Mucosa of rectum (tissue), 2 donors: ENCODE measurements around the gene ANKH.

ENCODE experiments used
- H3K27ac ChIP-seq, 2 donors: one replicate each; pipeline ENCODE4 v1.7.0; 2013; ENCODE audit warnings: inconsistent platforms in 2 of 2, low read depth in 2 of 2, low read length in 2 of 2
- H3K27me3 ChIP-seq, 2 donors: one replicate each; pipeline ENCODE4 v1.7.0; 2013; ENCODE audit warnings: low read length in 2 of 2; ENCODE audit not compliant: control insufficient read depth in 2 of 2, insufficient read depth in 2 of 2
- H3K36me3 ChIP-seq, 2 donors: one replicate each; pipeline ENCODE4 v1.7.0; 2013; ENCODE audit warnings: low read length in 2 of 2; ENCODE audit not compliant: control insufficient read depth in 2 of 2, insufficient read depth in 2 of 2
- H3K4me1 ChIP-seq, 2 donors: one replicate each; pipeline ENCODE4 v1.7.0; 2013; ENCODE audit warnings: low read length in 2 of 2, mild to moderate bottlenecking in 1 of 2; ENCODE audit not compliant: control insufficient read depth in 2 of 2, insufficient read depth in 2 of 2
- H3K4me3 ChIP-seq, 2 donors: one replicate each; pipeline ENCODE4 v1.7.0; 2013; ENCODE audit warnings: low read length in 2 of 2
- H3K9ac ChIP-seq, 2 donors: one replicate each; pipeline ENCODE4 v1.7.0; 2013; ENCODE audit warnings: low read length in 2 of 2, low read depth in 1 of 2, mild to moderate bottlenecking in 1 of 2
- H3K9me3 ChIP-seq, 2 donors: one replicate each; pipeline ENCODE4 v1.7.0; 2013; ENCODE audit warnings: low read length in 2 of 2; ENCODE audit not compliant: control insufficient read depth in 2 of 2
- donor health status: healthy.
- donor health status: Normal muscosa, but diverticular disease.

The ANKH gene

DNA sequence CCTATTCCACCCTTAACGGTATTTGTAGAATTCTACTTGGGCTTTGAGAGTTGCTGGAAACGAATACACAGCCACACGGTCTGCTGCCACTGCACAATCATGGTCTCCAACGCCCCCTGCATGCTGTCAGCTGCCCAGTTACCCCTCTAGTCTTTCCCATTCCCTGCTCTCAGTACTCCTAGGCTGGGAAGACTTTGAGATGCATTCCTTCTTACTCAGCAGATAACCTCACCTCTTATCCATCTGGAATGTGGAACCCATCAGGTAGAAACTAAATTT is 92.8 kb downstream of the ANKH start:
- peaks cover 3 to 12% of the 10 kb centered on the region in 2 donors for H3K4me1 ChIP-seq
- H3K27me3 ChIP-seq = no peaks in the 10 kb centered on the region
- H3K9me3 ChIP-seq = no peaks in the 10 kb centered on the region
- no peak overlapping the region for H3K4me3 ChIP-seq
- H3K27ac ChIP-seq = no peak overlapping the region
- H3K36me3 ChIP-seq = peaks cover 5 to 8% of the 10 kb centered on the region in 2 donors
- H3K9ac ChIP-seq = no peak overlapping the region

DNA sequence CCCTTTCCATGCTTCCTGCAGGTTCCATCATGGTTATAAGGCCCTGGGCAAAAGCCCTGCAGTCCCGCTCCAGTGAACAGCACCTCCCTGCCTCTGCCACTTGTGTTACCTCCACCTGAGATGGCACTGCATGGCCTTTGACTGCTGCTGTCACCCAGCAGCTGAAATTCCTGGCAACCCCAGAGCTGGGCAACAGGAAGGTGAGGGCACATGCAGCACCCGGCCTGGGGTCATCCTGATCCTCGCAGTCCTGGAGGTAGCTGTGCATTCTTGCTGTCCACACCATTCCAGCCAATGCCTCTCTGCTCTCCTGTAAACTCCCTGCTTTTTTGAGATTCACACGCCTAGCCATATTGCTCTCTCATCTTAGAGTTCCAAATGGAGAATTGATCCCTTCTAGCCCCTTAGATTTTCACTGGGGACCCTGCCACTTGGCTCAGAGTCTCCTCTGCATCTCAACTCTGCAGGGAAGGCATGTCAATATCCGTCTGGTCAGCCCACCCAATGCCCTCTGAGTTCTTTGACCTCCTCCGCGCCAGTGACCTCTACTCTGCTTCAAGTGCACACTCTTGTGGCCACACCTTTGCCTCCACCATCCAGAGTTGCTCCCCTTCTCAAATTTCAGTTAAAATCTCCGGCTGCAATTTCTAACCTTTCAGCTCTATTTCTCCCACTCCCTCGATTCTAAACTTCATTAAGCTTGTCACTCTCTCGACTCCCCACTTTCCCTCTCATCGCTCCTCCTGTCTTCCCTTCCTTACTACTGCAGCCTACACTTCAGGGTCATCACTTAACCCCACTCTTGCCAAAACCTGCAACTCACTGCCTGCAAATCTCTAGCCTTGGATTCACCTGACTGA is 93.4 kb downstream of the ANKH start:
- Histone ChIP-seq H3K4me1 (peaks cover 3 to 12% of the 10 kb centered on the region in 2 donors), H3K4me3 (no peak overlapping the region), H3K27ac (no peak overlapping the region), H3K9me3 (no peaks in the 10 kb centered on the region), H3K36me3 (peaks cover 5 to 8% of the 10 kb centered on the region in 2 donors), H3K27me3 (no peaks in the 10 kb centered on the region), H3K9ac (no peak overlapping the region)

DNA sequence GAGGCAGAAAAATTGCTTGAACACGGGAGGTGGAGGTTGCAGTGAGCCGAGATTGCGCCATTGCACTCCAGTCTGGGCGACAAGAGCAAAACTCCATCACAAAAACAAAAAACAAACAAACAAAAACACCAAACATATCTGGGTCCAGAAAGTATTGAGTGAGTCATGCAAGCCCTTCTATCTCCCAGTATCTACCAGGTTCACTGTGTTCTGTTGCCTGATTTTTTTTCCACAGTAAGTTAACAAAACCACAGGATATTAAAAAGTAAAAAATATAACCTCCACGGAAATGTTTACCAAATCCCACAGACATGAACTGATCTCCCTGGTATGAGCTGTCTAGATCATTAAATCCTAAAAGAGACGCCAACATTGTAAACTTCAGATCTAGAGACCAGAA is 94.4 kb downstream of the ANKH start:
- Histone ChIP-seq H3K9me3 (no peaks in the 10 kb centered on the region), H3K9ac (no peak overlapping the region), H3K27me3 (no peaks in the 10 kb centered on the region), H3K27ac (no peak overlapping the region), H3K4me1 (peaks cover 3 to 12% of the 10 kb centered on the region in 2 donors), H3K4me3 (no peak overlapping the region), H3K36me3 (peaks cover 5 to 8% of the 10 kb centered on the region in 2 donors)

DNA sequence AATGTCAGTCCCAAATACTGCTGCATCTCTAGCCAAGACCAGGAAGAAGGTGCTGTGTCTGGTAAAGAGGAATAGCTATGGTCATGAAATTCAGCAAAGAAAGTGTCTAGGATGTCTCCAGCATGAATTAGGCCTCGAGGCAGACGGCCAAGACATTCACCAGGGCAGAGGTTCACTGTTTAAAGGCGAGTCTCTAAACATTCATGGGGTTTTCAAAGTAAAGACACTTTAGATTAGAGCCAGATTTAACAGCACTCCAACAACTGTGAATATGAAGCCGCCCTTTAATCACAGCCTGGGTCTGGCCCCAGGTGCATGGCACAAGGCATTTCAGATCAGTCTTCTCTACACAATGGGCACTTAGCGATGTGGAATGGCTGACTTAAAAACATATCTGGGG is 95.0 kb downstream of the ANKH start:
- Histone ChIP-seq H3K9me3 (no peaks in the 10 kb centered on the region), H3K36me3 (peaks cover 5 to 8% of the 10 kb centered on the region in 2 donors), H3K4me3 (no peak overlapping the region), H3K4me1 (peaks cover 3 to 12% of the 10 kb centered on the region in 2 donors), H3K27me3 (no peaks in the 10 kb centered on the region), H3K9ac (no peak overlapping the region), H3K27ac (no peak overlapping the region)

DNA sequence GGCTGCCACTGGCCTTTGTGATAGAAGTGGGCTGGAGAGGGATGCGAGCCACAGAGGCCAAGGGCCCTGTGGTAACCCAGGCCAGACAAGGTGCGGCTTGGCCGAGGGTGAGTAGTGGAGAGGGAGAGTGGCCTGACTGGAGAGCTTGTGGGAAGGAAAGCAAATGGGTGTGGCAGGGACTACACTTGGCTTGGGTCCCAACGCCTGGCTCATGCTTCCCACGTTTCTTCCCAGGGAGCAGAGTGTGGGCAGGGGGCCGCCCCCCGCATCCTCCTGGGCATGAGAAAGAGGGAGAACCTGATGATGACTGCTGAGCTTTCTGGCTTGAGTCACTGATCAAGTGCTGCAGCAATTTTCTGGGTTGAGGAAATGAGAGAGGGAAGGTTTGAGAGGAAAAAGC is 95.7 kb downstream of the ANKH start:
- H3K4me3 ChIP-seq = no peak overlapping the region
- H3K4me1 ChIP-seq = peaks cover 3 to 12% of the 10 kb centered on the region in 2 donors
- H3K9me3 ChIP-seq = no peaks in the 10 kb centered on the region
- H3K27me3 ChIP-seq = no peaks in the 10 kb centered on the region
- H3K9ac ChIP-seq = no peak overlapping the region
- peaks cover 3 to 5% of the 10 kb centered on the region in 2 donors for H3K36me3 ChIP-seq
- H3K27ac ChIP-seq = no peak overlapping the region

DNA sequence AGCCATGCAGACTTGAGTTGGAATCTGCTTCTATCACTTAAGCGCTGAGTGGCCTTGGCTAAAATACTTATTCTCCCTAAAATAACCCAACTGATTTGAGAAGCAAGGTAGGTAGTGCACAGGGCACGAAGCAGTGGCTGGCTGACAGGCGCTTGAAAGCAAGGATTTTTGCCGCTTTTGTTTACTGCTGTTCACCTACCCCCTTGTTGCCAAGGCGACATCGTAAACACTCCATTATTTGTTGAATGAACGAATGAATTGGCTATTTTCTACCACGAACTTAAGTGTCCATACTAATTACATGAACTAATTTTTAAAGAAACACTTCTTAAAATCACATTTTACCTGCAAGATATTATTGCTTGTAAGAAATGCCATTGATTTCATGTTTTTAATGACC is 98.0 kb downstream of the ANKH start:
- H3K9me3 ChIP-seq = no peaks in the 10 kb centered on the region
- peaks cover 3 to 12% of the 10 kb centered on the region in 2 donors for H3K4me1 ChIP-seq
- no peaks in the 10 kb centered on the region for H3K36me3 ChIP-seq
- no peak overlapping the region for H3K4me3 ChIP-seq
- H3K27ac ChIP-seq = no peak overlapping the region
- no peak overlapping the region for H3K9ac ChIP-seq
- H3K27me3 ChIP-seq = no peaks in the 10 kb centered on the region

DNA sequence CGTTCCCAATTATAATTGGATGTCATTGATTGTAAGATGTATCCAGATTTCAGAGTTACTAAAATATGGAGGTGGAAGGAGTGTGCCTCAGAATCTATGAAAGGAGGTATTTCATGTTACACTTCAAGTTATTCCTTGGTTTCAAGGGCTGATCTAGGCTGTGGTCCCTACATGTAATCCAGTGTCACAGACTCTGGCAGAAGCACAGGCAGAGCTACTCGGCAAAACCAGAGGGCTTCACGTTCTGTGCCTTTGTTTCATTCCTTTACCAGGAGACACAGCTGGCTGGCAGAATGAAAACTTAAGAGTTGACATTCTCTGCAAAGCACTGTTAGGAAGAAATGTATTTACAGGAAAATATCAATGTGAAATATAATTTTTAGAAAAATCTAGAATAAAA is 99.6 kb downstream of the ANKH start:
- no peaks in the 10 kb centered on the region for H3K9me3 ChIP-seq
- no peaks in the 10 kb centered on the region for H3K27me3 ChIP-seq
- no peak overlapping the region for H3K4me3 ChIP-seq
- peaks cover 2 to 20% of the 10 kb centered on the region in 2 donors for H3K4me1 ChIP-seq
- no peak overlapping the region for H3K27ac ChIP-seq
- no peak overlapping the region for H3K9ac ChIP-seq
- no peaks in the 10 kb centered on the region for H3K36me3 ChIP-seq

DNA sequence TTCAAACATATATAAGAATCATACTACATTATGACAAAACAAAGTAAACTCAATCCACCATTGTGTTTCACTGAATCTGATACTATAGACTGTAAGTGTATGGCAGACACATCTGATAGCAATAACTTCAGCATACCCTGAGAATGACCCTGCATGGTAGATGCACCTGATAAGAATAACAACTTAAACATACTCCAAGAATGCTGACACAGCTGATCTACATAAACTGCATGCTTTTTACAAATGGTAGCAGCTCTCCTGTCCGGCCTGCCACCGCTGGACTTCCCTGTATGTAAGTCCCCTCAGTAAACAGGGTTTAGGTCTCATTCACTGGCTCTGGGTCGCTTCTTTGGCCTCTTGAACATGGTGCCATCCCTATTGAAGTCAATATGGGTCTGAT is 100.4 kb downstream of the ANKH start:
- no peak overlapping the region for H3K4me3 ChIP-seq
- no peak overlapping the region for H3K9ac ChIP-seq
- no peaks in the 10 kb centered on the region for H3K36me3 ChIP-seq
- H3K27ac ChIP-seq = no peak overlapping the region
- H3K27me3 ChIP-seq = no peaks in the 10 kb centered on the region
- H3K4me1 ChIP-seq = peaks cover 2 to 17% of the 10 kb centered on the region in 2 donors
- H3K9me3 ChIP-seq = no peaks in the 10 kb centered on the region

DNA sequence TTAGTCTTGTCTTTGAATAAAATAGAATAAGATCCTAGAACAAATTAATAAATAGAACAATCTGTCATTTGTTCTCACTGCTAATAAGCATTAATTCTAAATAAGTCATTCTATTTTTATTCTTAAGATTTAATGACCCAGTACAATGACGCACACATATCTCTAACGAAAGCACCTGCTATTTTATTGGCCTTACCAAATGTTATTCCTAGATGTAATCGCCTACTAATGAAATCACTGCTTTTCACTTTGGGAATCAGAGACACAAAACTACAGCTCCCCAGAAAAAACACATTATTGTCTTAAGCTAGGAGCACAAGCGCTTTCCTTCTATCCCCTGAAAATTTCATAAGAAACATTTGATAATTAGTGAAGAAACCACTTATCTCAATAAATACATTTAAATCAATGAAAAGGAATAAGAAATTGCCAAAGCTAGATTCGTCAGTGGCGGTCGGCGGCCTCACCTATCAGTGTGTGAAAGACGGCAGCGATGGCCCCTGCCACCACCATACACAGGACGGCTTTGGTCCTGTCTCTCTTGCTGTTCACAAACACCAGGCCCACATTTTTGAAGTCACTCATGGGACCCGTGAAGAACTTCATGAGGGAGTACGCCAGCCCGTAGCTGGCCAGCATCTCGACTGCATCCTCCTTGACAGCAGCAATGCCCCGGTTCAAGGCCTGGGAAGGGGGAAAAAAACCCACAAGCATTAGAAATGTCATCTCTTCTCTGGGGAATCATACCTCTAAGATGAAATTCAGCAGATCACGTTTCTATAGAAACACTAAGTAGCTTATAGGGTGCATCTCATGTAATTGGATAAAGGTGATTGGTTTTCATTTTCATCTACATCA is 102.8 kb downstream of the ANKH start:
- Histone ChIP-seq H3K4me1 (peaks cover 2 to 8% of the 10 kb centered on the region in 2 donors), H3K27ac (no peak overlapping the region)

More for the DNA sequence above, 102.8 kb downstream of the ANKH start:
- Histone ChIP-seq H3K4me3 (no peak overlapping the region), H3K9me3 (no peaks in the 10 kb centered on the region), H3K36me3 (peaks cover 0 to 8% of the 10 kb centered on the region in 2 donors), H3K9ac (no peak overlapping the region), H3K27me3 (no peaks in the 10 kb centered on the region)
